ENCODE measurements around the gene PHTF1. TPM values are rescaled to one million over a fixed set of nuclear protein-coding genes. Genes with fewer than 3 reads are reported as not detected.

Gene PHTF1
- total RNA-seq, 4 donors from 2014 or later = 3.6 to 9.5 (median 5.9) TPM

GRCh38 chr1:113674591-113674990 lies 84.7 kb downstream of the PHTF1 start:
- intact Hi-C loops (cut with DNase I) = loop anchor here (10.0 kb wide), 1 partner anchor 530 kb away; no protein-coding TSS in a partner anchor
- TF ChIP-seq POLR2A (IDR thresholded peaks at IDR 0.05) (no peak), CTCF (IDR thresholded peaks at IDR 0.05) (no peak)
- H3K4me3 ChIP-seq = no peak overlapping the region
- no peaks in the 10 kb centered on the region for H3K9me3 ChIP-seq
- peaks cover 0 to 33% (median 0%) of the 10 kb centered on the region in 3 donors for H3K36me3 ChIP-seq
- no peaks in the 10 kb centered on the region for H3K27me3 ChIP-seq
- H3K4me1 ChIP-seq = peaks cover 0 to 8% (median 0%) of the 10 kb centered on the region in 3 donors
- no peak for DNase-seq
- 82 to 88% methylated on average over 1 of the region's 1 CpG for WGBS, 2 donors
- H3K27ac ChIP-seq = no peak overlapping the region

- H3K9me3 ChIP-seq = no peaks in the 10 kb centered on the region
- H3K27me3 ChIP-seq = no peaks in the 10 kb centered on the region
- WGBS, 2 donors = 84 to 90% methylated on average over 4 of the region's 4 CpGs
- peaks cover 0 to 40% (median 0%) of the 10 kb centered on the region in 3 donors for H3K36me3 ChIP-seq
- intact Hi-C loops (cut with DNase I) = loop anchor here (10.0 kb wide), 1 partner anchor 528 kb away; no protein-coding TSS in a partner anchor
- H3K4me1 ChIP-seq = peaks cover 0 to 5% (median 0%) of the 10 kb centered on the region in 3 donors
- H3K4me3 ChIP-seq = no peak overlapping the region
- no peak for DNase-seq
- no peak for TF ChIP-seq CTCF (IDR thresholded peaks at IDR 0.05)
- TF ChIP-seq POLR2A (IDR thresholded peaks at IDR 0.05) = no peak
- no peak overlapping the region for H3K27ac ChIP-seq
Measured at GRCh38 chr1:113672491-113672890, 86.8 kb downstream of the PHTF1 start.

GRCh38 chr1:113670650-113671049 lies 88.6 kb downstream of the PHTF1 start:
- 100% methylated on average over 1 of the region's 1 CpG for WGBS, 2 donors
- Histone ChIP-seq H3K4me1 (no peaks in the 10 kb centered on the region), H3K36me3 (peaks cover 0 to 48% (median 0%) of the 10 kb centered on the region in 3 donors), H3K4me3 (no peak overlapping the region), H3K27me3 (no peaks in the 10 kb centered on the region), H3K27ac (no peak overlapping the region), H3K9me3 (no peaks in the 10 kb centered on the region)
- intact Hi-C loops (cut with DNase I) = loop anchor here (10.0 kb wide), 1 partner anchor 526 kb away; no protein-coding TSS in a partner anchor
- no peak for DNase-seq
- TF ChIP-seq POLR2A (IDR thresholded peaks at IDR 0.05) (no peak), CTCF (IDR thresholded peaks at IDR 0.05) (no peak)

- TF ChIP-seq POLR2A (IDR thresholded peaks at IDR 0.05) (no peak), CTCF (IDR thresholded peaks at IDR 0.05) (no peak)
- intact Hi-C loops (cut with DNase I) = loop anchor here (10.0 kb wide), 1 partner anchor 525 kb away; no protein-coding TSS in a partner anchor
- WGBS, 2 donors = 89 to 90% methylated on average over 1 of the region's 1 CpG
- Histone ChIP-seq H3K36me3 (peaks cover 0 to 48% (median 0%) of the 10 kb centered on the region in 3 donors), H3K27ac (no peak overlapping the region), H3K4me1 (no peaks in the 10 kb centered on the region), H3K4me3 (no peak overlapping the region), H3K27me3 (no peaks in the 10 kb centered on the region), H3K9me3 (no peaks in the 10 kb centered on the region)
- no peak for DNase-seq
Measured at GRCh38 chr1:113669988-113670387, 89.3 kb downstream of the PHTF1 start.

- peaks cover 0 to 30% (median 0%) of the 10 kb centered on the region in 3 donors for H3K36me3 ChIP-seq
- TF ChIP-seq POLR2A (IDR thresholded peaks at IDR 0.05) = no peak
- no peak for TF ChIP-seq CTCF (IDR thresholded peaks at IDR 0.05)
- intact Hi-C loops (cut with DNase I) = no loop called here
Measured at GRCh38 chr1:113666126-113666525, 93.2 kb downstream of the PHTF1 start.

More at GRCh38 chr1:113666126-113666525, 93.2 kb downstream of the PHTF1 start:
- H3K4me1 ChIP-seq = peaks cover 0 to 4% (median 0%) of the 10 kb centered on the region in 3 donors
- H3K4me3 ChIP-seq = no peak overlapping the region
- DNase-seq = no peak
- 90 to 96% methylated on average over 2 of the region's 2 CpGs for WGBS, 2 donors
- H3K27ac ChIP-seq = no peak overlapping the region
- no peaks in the 10 kb centered on the region for H3K9me3 ChIP-seq
- no peaks in the 10 kb centered on the region for H3K27me3 ChIP-seq
